ENCODE results near the gene B4GALNT2.
"Not testable (repeated sequence)": the region's sequence is repeated elsewhere in the genome, so short reads cannot be mapped to it uniquely, and the experiment has no call there.

DNA sequence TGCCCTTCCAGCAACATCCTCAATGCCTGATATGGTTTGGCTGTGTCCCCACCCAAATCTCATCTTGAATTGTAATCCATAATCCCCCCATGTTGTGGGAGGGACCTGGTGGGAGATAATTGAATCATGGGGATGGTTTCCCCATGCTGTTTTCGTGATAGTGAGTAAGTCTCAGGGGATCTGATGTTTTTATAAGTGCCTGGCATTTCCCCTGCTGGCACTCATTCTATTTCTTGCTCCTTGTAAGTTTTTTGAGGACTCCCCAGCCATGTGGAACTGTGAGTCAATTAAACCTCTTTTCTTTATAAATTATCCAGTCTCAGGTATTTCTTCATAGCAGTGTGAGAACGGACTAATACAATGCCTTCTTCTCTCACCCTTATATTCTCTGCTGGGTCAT, 47.5 kb upstream of the B4GALNT2 start:
- not testable (repeated sequence) for TF ChIP-seq CTCF (IDR thresholded peaks at IDR 0.05; ENCODE audit: insufficient read depth, low read length); GABPA (IDR thresholded peaks at IDR 0.05; ENCODE audit: low read depth); POLR2AphosphoS5 (IDR thresholded peaks at IDR 0.05; ENCODE audit: low read depth); SPI1 (IDR thresholded peaks at IDR 0.05; ENCODE audit: borderline replicate concordance, low read depth)
